OCI-LY7 (cell line): Measurements from ENCODE around the gene GPC3.

Experiments used
- CTCF ChIP-seq: fragments of 200-600 bp; sonication (generic); conservative IDR thresholded peaks from 2 replicates; pipeline ENCODE4 v1.5.1; 2014; ENCODE audit warnings: mild to moderate bottlenecking, antibody characterized with exemption, low read length, moderate library complexity, mixed read lengths
- EZH2phosphoT487 ChIP-seq: fragments of 200-600 bp; sonication (generic); IDR thresholded peaks from 2 replicates; pipeline ENCODE4 v1.6.1; 2018; ENCODE audit warnings: low read depth, borderline replicate concordance, mild to moderate bottlenecking, mixed run types, antibody characterized with exemption, low read length, moderate library complexity, mixed read lengths

GRCh38 chrX:133985164-133985966 lies at the start of gene GPC3:
- TF ChIP-seq CTCF (no peak), EZH2phosphoT487 (no peak)
